GM13976 (cell line): ENCODE measurements around the gene ARL2.
A peak's percentile ranks its signal among the peaks of the same experiment; 100 is the strongest.

ENCODE experiments used
- DNase-seq: peaks from one replicate; pipeline ENCODE4 v3.0.0; 2012; ENCODE audit warnings: low spot score
- CTCF ChIP-seq: IDR thresholded peaks from 2 replicates; pipeline ENCODE4 v1.5.1; 2012; ENCODE audit warnings: borderline replicate concordance, mild to moderate bottlenecking; ENCODE audit not compliant: insufficient read depth; ENCODE audit errors: extremely low read depth, missing control alignments, control extremely low read depth
- in situ Hi-C: fragments of 300-500 bp; cut with MboI; formaldehyde crosslinking; loops from one replicate; pipeline ENCODE4 v1.12.0; 2022; ENCODE audit warnings: low sequenced_read_pairs, mixed read lengths, inconsistent platforms; ENCODE audit not compliant: unreplicated experiment

ARL2 gene

GRCh38 chr11:65043881-65044501 is 30.0 kb downstream of the ARL2 start:
- in situ Hi-C loops, result no loop called here
- no peak for DNase-seq
- TF ChIP-seq CTCF, result no peak

DNA sequence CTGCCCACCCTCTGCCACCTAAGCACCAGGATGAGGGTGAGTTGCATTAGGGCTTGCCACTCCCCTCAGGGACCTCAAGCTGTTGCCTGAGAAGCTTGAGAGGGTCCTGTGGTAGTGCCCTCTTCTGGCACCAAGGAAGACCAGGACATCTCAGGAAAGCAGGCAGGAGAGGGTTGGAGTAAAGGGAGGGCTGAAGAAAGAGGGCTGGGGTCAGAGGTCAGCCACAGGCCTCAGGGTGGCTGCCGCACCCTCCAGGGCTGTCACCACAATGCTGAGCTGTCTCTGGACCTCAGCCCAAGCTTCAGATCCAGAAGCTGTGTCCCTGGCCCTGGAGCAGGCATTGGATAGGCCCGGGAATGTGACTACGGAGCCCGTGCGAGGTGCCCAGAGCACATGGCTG is 31.1 kb downstream of the ARL2 start:
- in situ Hi-C loops, result no loop called here

DNA sequence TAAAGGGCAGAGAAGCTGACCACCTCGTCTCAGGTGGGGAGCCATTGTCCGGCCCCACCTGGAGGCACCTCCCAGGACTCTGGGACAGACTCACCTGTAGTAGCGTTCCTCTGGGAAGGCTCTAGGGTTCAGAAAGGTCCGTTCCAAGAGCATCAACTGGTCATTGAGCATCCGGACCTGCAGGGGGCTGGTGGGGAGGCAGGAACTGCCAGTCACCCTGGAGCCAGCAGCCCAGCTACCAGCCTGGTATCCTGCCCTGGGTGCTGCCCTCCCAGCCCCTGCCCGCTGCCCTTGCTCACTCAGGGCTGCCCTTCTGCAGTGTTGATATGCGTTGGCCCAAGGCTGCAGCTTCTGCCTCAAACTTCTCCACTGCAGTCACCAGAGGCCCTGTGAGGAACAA is 31.8 kb downstream of the ARL2 start:
- no peak for DNase-seq
- TF ChIP-seq CTCF, result no peak
- in situ Hi-C loops, result no loop called here

More for the DNA sequence above, 31.1 kb downstream of the ARL2 start:
- TF ChIP-seq CTCF, result no peak
- DNase-seq, result no peak

DNA sequence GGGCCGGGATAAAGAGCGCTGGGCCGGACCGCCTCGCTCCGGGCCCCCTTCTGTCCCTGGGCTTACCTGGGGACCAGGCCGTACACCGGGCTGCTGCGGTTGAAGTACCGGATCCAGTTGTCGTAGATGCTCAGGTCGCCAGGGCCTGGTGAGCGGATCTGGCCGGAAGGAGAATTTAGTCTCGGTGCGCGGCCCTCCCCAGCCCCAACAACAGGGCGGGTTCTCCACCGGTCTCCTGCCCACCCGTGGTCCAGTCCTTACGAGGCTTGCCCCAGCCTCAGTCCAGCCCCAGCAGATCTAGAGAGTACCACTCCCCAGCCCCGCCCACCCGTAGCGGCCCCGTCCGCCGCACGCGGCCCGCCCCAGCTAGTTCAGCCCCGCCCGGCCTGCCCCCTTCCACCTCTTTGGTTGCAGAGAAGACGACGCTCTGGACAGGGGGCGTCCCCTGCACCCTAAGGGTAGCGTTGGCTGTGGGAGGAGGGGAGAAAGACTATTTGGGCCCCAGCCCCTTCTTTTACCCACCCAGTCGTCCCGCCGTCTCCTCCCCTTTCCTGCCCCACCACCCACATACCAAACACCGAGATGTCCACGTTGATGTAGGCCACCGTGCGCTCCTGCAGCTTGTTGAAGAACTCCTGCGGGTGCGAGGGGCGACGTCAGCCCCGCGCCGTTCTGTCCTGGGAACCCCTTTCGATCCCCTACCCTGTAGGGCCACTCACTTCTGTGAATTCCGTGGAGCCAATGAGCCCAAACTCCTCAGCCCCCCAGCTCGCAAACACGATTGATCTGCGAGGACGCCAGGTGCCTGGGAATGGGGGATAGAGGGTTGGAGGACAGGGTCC is 33.8 kb downstream of the ARL2 start:
- DNase-seq, result peak; percentile 67
- TF ChIP-seq CTCF, result no peak
- in situ Hi-C loops, result no loop called here

- no peak for DNase-seq
- no peak for TF ChIP-seq CTCF
- in situ Hi-C loops, result no loop called here
These were observed 37.5 kb downstream of the ARL2 start for GRCh38 chr11:65051398-65051858.

GRCh38 chr11:65053827-65054508 is 40.0 kb downstream of the ARL2 start:
- no peak for TF ChIP-seq CTCF
- in situ Hi-C loops, result no loop called here
- no peak for DNase-seq
